Spleen (tissue), 11 donors: ENCODE data around the gene TYRO3. TPM values are rescaled to one million over a fixed set of nuclear protein-coding genes. Genes with fewer than 3 reads are reported as not detected.

ENCODE experiments used
- DNase-seq: peaks from one replicate; pipeline ENCODE4 v3.0.0-alpha.2; 2020
- H3K27ac ChIP-seq, 8 donors: fragments of 200-600 bp; sonication (generic) in 7 of 8; 1 replicate in 4 of 8; 2 replicates in 4 of 8; pipeline versions ENCODE4 v1.5.0 to v1.8.0; 2016 to 2021; ENCODE audit warnings: inconsistent platforms in 4 of 8, mild to moderate bottlenecking in 4 of 8, moderate library complexity in 1 of 8
- H3K27me3 ChIP-seq, 7 donors: fragments of 200-600 bp; sonication (generic) in 6 of 7; replicated peaks in 1 of 7; 1 replicate in 4 of 7; 2 replicates in 3 of 7; pipeline versions ENCODE4 v1.5.0 to v1.8.0; 2016 to 2021; ENCODE audit warnings: inconsistent platforms in 3 of 7, mild to moderate bottlenecking in 1 of 7
- H3K36me3 ChIP-seq, 6 donors: fragments of 200-600 bp; sonication (generic) in 5 of 6; 1 replicate in 4 of 6; 2 replicates in 2 of 6; pipeline versions ENCODE4 v1.5.0 to v1.8.0; 2016 to 2021; ENCODE audit warnings: inconsistent platforms in 2 of 6
- H3K4me1 ChIP-seq, 6 donors: fragments of 200-600 bp; sonication (generic) in 5 of 6; 1 replicate in 3 of 6; 2 replicates in 3 of 6; pipeline versions ENCODE4 v1.5.0 to v1.8.0; 2016 to 2021; ENCODE audit warnings: inconsistent platforms in 3 of 6
- H3K4me3 ChIP-seq, 8 donors: fragments of 200-600 bp; sonication (generic) in 7 of 8; 1 replicate in 4 of 8; 2 replicates in 4 of 8; pipeline versions ENCODE4 v1.5.0 to v1.8.0; 2016 to 2021; ENCODE audit warnings: inconsistent platforms in 4 of 8, mild to moderate bottlenecking in 4 of 8, moderate library complexity in 2 of 8
- H3K9me3 ChIP-seq, 8 donors: fragments of 200-600 bp; sonication (generic) in 7 of 8; 1 replicate in 4 of 8; 2 replicates in 4 of 8; pipeline versions ENCODE4 v1.5.0 to v1.8.0; 2016 to 2021; ENCODE audit warnings: inconsistent platforms in 4 of 8
- POLR2A ChIP-seq, 3 donors: fragments of 450-650 bp; IDR thresholded peaks; one replicate each; pipeline ENCODE4 v1.5.1; 2017; ENCODE audit warnings: antibody characterized with exemption in 3 of 3, mild to moderate bottlenecking in 1 of 3
- POLR2AphosphoS5 ChIP-seq, 3 donors: sonication (generic); formaldehyde crosslinking; IDR thresholded peaks; one replicate each; pipeline ENCODE4 v1.5.1; 2017; ENCODE audit warnings: antibody characterized with exemption in 3 of 3
- WGBS, 5 donors: extraction: QIAGEN DNeasy Blood & Tissue Kit in 3 of 5; methylation state at CpG; one replicate each; pipeline versions ENCODE4 v1.1.5 to v1.1.7; 2013 to 2018; 5-methylcytosine and 5-hydroxymethylcytosine counted together
- intact Hi-C: fragments of 100-400 bp; cut with DNase I; formaldehyde crosslinking; loops from one replicate; pipeline ENCODE4 v1.15.0; 2023; ENCODE audit warnings: low total_unique reads
- polyA plus RNA-seq, 3 donors: library from polyadenylated mRNA; stranded (reverse); fragments of 200-250 nt; gene quantifications; one replicate each; pipeline ENCODE4 v1.2.1, GENCODE V29; 2013
- total RNA-seq, 7 donors: library from RNA; depleted of rRNA in 3 of 7; stranded (reverse); fragments of >200 nt in 3 of 7; fragmentation: NEBNext Ultra II Directional in 4 of 7; extraction: Animal tissue kit (Norgen Biotek cat#: 25700) in 4 of 7; gene quantifications; one replicate each; pipeline versions ENCODE4 v1.1.0 to v1.2.1, GENCODE V29; 2016 to 2021
- TF ChIP-seq, protein P1 (sequence below), 11 experiments: fragments of 200-600 bp in 7 of 11; fragments of 450-650 bp in 4 of 11; sonication (generic) in 4 of 11; IDR thresholded peaks in 8 of 11; conservative IDR thresholded peaks in 3 of 11; 1 replicate in 7 of 11; 2 replicates in 4 of 11; pipeline versions ENCODE4 v1.4.0 to v1.8.0; 2016 to 2021; ENCODE audit warnings: antibody characterized with exemption in 11 of 11, inconsistent platforms in 4 of 11, mild to moderate bottlenecking in 1 of 11
- donor health status: healthy with polysubstance abuse.
- donor health status: DM: no; HTN: no; CAD: no; lungs with moderate emphysema.
- donor health status: DM: no; HTN: no; CAD: no.
- donor health status: Bipolar disorder and iron deficiency.
- donor health status: healthy.
- donor health status: DM: no; HTN: no; CAD: no.
- donor health status: DM: yes; HTN: yes; CAD: no.

Gene TYRO3
- total and polyA plus RNA-seq, 10 donors, result 2.6 to 36.2 (median 19.4) TPM

GRCh38 chr15:41557673-41558399 lies 1.2 kb upstream of the TYRO3 start:
- peaks cover 0 to 5% (median 0%) of the 10 kb centered on the region in 6 donors for H3K36me3 ChIP-seq
- H3K9me3 ChIP-seq, result no peaks in the 10 kb centered on the region
- H3K4me1 ChIP-seq, result peaks cover 14 to 79% (median 48%) of the 10 kb centered on the region in 6 donors
- peak overlapping the region in 7 of 8 donors; percentile 5 to 80 (median 58) for H3K4me3 ChIP-seq
- intact Hi-C loops, result no loop called here
- WGBS, 5 donors, result 2 to 6% (median 5%) methylated on average over 7 of the region's 7 CpGs
- H3K27me3 ChIP-seq, result peaks cover 0 to 39% (median 7%) of the 10 kb centered on the region in 7 donors
- TF ChIP-seq POLR2A (IDR thresholded peaks at IDR 0.05) (no peak), POLR2AphosphoS5 (IDR thresholded peaks at IDR 0.05) (peak; percentile 46 to 77 (median 61))
- TF ChIP-seq, protein P1, sequence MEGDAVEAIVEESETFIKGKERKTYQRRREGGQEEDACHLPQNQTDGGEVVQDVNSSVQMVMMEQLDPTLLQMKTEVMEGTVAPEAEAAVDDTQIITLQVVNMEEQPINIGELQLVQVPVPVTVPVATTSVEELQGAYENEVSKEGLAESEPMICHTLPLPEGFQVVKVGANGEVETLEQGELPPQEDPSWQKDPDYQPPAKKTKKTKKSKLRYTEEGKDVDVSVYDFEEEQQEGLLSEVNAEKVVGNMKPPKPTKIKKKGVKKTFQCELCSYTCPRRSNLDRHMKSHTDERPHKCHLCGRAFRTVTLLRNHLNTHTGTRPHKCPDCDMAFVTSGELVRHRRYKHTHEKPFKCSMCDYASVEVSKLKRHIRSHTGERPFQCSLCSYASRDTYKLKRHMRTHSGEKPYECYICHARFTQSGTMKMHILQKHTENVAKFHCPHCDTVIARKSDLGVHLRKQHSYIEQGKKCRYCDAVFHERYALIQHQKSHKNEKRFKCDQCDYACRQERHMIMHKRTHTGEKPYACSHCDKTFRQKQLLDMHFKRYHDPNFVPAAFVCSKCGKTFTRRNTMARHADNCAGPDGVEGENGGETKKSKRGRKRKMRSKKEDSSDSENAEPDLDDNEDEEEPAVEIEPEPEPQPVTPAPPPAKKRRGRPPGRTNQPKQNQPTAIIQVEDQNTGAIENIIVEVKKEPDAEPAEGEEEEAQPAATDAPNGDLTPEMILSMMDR (IDR thresholded peaks at IDR 0.05 in 8 of 11, conservative IDR thresholded peaks at IDR 0.05 in 3 of 11), result peak; percentile 49 to 84 (median 77)
- peak; percentile 88 for DNase-seq
- H3K27ac ChIP-seq, result peak overlapping the region in 7 of 8 donors; percentile 67 to 81 (median 77)

DNA sequence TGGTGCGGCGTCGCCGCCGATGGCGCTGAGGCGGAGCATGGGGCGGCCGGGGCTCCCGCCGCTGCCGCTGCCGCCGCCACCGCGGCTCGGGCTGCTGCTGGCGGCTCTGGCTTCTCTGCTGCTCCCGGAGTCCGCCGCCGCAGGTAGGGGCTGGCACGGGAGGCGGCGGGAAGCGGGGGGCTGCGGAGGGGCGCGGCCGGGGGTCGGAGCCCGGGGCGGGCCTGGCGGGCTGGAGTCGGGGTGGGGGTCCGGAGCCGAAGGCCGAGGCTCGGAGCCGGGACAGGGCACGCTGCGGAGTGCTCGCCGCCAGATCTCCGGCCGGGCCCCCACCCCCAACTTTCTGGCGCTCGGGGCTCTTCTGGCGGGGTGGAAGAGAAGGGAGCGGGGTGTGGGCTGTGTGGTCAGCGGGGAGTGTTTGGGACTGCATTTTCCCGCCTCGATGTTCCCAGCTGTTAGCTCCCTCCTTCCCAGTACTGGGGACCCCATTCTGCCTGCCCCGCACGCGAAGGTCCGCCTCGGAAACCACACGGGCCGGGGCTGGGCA lies 299 bp downstream of the TYRO3 start:
- H3K4me1 ChIP-seq, result peaks cover 19 to 92% (median 60%) of the 10 kb centered on the region in 6 donors
- intact Hi-C loops, result no loop called here

DNA sequence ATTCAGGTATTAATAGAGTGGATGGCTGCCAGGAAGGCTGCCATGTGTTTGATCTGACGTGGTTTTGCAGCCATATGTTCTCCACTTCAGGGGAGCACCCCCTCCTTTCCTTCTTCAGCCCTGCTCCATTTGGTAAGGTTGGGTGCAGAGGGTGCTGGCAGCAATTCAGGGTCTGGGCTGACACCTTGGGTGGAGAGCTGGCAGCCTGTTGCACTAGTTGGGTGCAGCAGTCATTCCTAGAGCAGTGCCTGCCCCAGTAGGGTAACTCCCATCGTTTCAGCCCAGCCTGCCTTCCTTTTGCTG lies 1.5 kb downstream of the TYRO3 start:
- intact Hi-C loops, result no loop called here
- WGBS, 5 donors, result 23 to 52% (median 47%) methylated on average over 2 of the region's 2 CpGs
- peaks cover 26 to 94% (median 64%) of the 10 kb centered on the region in 6 donors for H3K4me1 ChIP-seq
- H3K27ac ChIP-seq, result peak overlapping the region in 3 of 8 donors; percentile 16 to 81 (median 77)
- peaks cover 0 to 39% (median 7%) of the 10 kb centered on the region in 7 donors for H3K27me3 ChIP-seq
- TF ChIP-seq, protein P1 (IDR thresholded peaks at IDR 0.05 in 8 of 11, conservative IDR thresholded peaks at IDR 0.05 in 3 of 11), result no peak
- no peak for TF ChIP-seq POLR2A (IDR thresholded peaks at IDR 0.05)
- no peak for TF ChIP-seq POLR2AphosphoS5 (IDR thresholded peaks at IDR 0.05)
- H3K9me3 ChIP-seq, result no peaks in the 10 kb centered on the region
- peaks cover 0 to 5% (median 0%) of the 10 kb centered on the region in 6 donors for H3K36me3 ChIP-seq
- DNase-seq, result no peak
- H3K4me3 ChIP-seq, result peak overlapping the region in 4 of 8 donors; percentile 58 to 80 (median 64)

More for the DNA sequence above, 299 bp downstream of the TYRO3 start:
- peak in 1 of 3 donors; percentile 5 for TF ChIP-seq POLR2AphosphoS5 (IDR thresholded peaks at IDR 0.05)
- no peak for TF ChIP-seq POLR2A (IDR thresholded peaks at IDR 0.05)
- H3K36me3 ChIP-seq, result peaks cover 0 to 5% (median 0%) of the 10 kb centered on the region in 6 donors
- H3K27ac ChIP-seq, result peak overlapping the region in 7 of 8 donors; percentile 63 to 81 (median 77)
- peak; percentile 70 for DNase-seq
- 2 to 8% (median 2%) methylated on average over 13 to 60 of the region's 60 CpGs for WGBS, 5 donors
- H3K27me3 ChIP-seq, result peaks cover 0 to 39% (median 7%) of the 10 kb centered on the region in 7 donors
- H3K9me3 ChIP-seq, result no peaks in the 10 kb centered on the region
- H3K4me3 ChIP-seq, result peak overlapping the region; percentile 36 to 80 (median 55)

- Histone ChIP-seq H3K27ac (peak overlapping the region in 5 of 8 donors; percentile 16 to 77 (median 68)), H3K36me3 (peaks cover 0 to 5% (median 0%) of the 10 kb centered on the region in 6 donors), H3K9me3 (no peaks in the 10 kb centered on the region), H3K4me3 (peak overlapping the region in 3 of 8 donors; percentile 58 to 80 (median 67)), H3K27me3 (peaks cover 0 to 39% (median 7%) of the 10 kb centered on the region in 7 donors), H3K4me1 (peaks cover 26 to 94% (median 66%) of the 10 kb centered on the region in 6 donors)
- intact Hi-C loops, result no loop called here
- TF ChIP-seq POLR2A (IDR thresholded peaks at IDR 0.05), result no peak
- TF ChIP-seq, protein P1 (IDR thresholded peaks at IDR 0.05 in 8 of 11, conservative IDR thresholded peaks at IDR 0.05 in 3 of 11), result no peak
- peak; percentile 74 for DNase-seq
- 76 to 92% (median 84%) methylated on average over 15 to 16 of the region's 16 CpGs for WGBS, 5 donors
Measured at GRCh38 chr15:41561104-41561776, 2.2 kb downstream of the TYRO3 start.
